Endothelial cell (in vitro differentiated cells): Measurements from ENCODE around the gene PTPRT. TPM values are rescaled to one million over a fixed set of nuclear protein-coding genes. Genes with fewer than 3 reads are reported as not detected.

Source experiments
- DNase-seq: peaks from one replicate; pipeline ENCODE4 v3.0.0; 2021; ENCODE audit warnings: low spot score
- H3K27ac Mint-ChIP-seq: one replicate; pipeline ENCODE4 v1.8.0; 2021; ENCODE audit warnings: mixed read lengths, inconsistent platforms; ENCODE audit not compliant: unreplicated experiment
- H3K27me3 Mint-ChIP-seq: one replicate; pipeline ENCODE4 v1.8.0; 2021; ENCODE audit warnings: mild to moderate bottlenecking, moderate library complexity, mixed read lengths, inconsistent platforms; ENCODE audit not compliant: unreplicated experiment
- H3K36me3 Mint-ChIP-seq: one replicate; pipeline ENCODE4 v1.8.0; 2021; ENCODE audit warnings: mild to moderate bottlenecking, low read depth, mixed read lengths, inconsistent platforms; ENCODE audit not compliant: unreplicated experiment
- H3K4me1 Mint-ChIP-seq: one replicate; pipeline ENCODE4 v1.8.0; 2021; ENCODE audit warnings: mild to moderate bottlenecking, mixed read lengths, inconsistent platforms; ENCODE audit not compliant: unreplicated experiment
- H3K4me3 Mint-ChIP-seq: one replicate; pipeline ENCODE4 v1.8.0; 2021; ENCODE audit warnings: mild to moderate bottlenecking, mixed read lengths, inconsistent platforms; ENCODE audit not compliant: unreplicated experiment
- H3K9me3 Mint-ChIP-seq: one replicate; pipeline ENCODE4 v1.8.0; 2021; ENCODE audit warnings: mixed read lengths, inconsistent platforms; ENCODE audit not compliant: unreplicated experiment
- total RNA-seq: library from RNA; stranded (reverse); fragmentation: NEBNext Ultra II Directional; extraction: Animal tissue kit (Norgen Biotek cat#: 25700); gene quantifications from one replicate; pipeline ENCODE4 v1.2.1, GENCODE V29; 2021; ENCODE audit not compliant: unreplicated experiment
- TF ChIP-seq, protein P1 (sequence below): fragments of 200-600 bp; sonication (generic); IDR thresholded peaks from one replicate; pipeline ENCODE4 v1.5.0; 2021; ENCODE audit warnings: antibody characterized with exemption; ENCODE audit not compliant: unreplicated experiment

PTPRT gene
- total RNA-seq, 1 donor from 2014 or later = 0.10 TPM

DNA sequence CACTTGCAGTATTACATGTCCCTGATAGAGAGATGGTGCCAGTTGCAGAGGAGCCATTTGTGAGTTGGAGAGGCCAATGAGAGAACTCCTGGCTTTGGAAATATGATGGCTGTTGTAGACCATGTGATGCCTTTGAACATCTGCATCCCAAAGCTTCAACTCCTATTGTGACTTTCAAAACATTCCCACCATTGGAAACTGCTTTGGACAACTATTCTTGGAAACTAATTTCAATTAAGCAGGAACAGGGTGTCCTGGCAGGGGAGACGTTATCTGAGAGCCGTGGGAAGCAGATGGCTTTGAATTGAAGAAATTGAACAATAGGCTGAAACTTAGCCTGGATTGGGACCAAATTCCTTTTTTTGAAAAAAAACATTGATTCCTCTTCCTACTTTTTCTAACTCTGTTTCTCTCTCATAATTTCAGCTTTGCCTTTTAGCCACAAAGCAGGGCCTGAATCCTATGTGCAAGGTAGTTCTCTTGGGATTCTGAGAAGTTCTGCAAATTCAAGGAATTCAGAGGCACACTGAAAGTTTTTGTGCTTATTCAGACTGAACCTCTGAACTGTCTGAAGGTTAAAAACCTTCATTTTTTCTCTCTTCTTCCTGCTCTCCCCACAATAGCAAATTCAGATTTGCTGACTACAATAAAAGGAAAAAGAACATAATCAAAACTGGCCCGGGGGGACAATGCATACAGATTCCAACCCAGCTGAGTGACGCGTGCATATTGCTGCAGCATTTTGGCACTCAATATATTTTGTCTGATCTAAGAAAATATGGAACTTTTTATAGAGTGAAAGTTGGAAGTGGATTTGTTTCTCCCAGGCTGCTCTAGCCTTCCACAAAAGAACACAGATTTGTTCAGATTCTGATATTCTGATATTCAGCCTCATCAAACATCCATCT lies 851.2 kb downstream of the PTPRT start:
- no peak for DNase-seq
- Mint-ChIP-seq H3K27me3 (peaks cover 1% of the 10 kb centered on the region), H3K4me3 (no peak overlapping the region), H3K36me3 (peaks cover 4% of the 10 kb centered on the region), H3K27ac (no peak overlapping the region), H3K9me3 (peaks cover 44% of the 10 kb centered on the region), H3K4me1 (no peaks in the 10 kb centered on the region)
- TF ChIP-seq, protein P1, sequence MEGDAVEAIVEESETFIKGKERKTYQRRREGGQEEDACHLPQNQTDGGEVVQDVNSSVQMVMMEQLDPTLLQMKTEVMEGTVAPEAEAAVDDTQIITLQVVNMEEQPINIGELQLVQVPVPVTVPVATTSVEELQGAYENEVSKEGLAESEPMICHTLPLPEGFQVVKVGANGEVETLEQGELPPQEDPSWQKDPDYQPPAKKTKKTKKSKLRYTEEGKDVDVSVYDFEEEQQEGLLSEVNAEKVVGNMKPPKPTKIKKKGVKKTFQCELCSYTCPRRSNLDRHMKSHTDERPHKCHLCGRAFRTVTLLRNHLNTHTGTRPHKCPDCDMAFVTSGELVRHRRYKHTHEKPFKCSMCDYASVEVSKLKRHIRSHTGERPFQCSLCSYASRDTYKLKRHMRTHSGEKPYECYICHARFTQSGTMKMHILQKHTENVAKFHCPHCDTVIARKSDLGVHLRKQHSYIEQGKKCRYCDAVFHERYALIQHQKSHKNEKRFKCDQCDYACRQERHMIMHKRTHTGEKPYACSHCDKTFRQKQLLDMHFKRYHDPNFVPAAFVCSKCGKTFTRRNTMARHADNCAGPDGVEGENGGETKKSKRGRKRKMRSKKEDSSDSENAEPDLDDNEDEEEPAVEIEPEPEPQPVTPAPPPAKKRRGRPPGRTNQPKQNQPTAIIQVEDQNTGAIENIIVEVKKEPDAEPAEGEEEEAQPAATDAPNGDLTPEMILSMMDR = no peak

DNA sequence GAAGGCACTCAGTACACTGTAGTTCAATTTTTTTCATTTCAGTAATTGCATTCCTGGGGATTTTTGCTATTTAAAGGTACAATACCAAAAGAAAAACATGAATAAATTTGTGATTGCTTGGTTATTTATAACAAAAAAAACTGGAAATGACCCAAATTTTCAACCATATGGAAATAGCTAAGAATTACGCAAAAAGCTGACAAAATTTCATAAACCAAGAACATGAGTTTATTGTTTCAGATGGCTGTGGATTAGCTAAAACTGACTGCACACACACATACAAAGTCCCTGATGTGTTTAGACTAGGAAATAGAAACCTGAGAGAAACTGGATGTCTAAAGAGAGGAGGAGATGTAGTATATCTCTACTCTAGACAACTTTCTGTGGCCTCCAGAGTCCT lies 853.1 kb downstream of the PTPRT start:
- DNase-seq = no peak
- no peaks in the 10 kb centered on the region for H3K27me3 Mint-ChIP-seq
- peaks cover 4% of the 10 kb centered on the region for H3K36me3 Mint-ChIP-seq
- H3K9me3 Mint-ChIP-seq = peaks cover 25% of the 10 kb centered on the region
- no peak overlapping the region for H3K27ac Mint-ChIP-seq
- TF ChIP-seq, protein P1 = no peak
- H3K4me1 Mint-ChIP-seq = no peaks in the 10 kb centered on the region
- no peak overlapping the region for H3K4me3 Mint-ChIP-seq

DNA sequence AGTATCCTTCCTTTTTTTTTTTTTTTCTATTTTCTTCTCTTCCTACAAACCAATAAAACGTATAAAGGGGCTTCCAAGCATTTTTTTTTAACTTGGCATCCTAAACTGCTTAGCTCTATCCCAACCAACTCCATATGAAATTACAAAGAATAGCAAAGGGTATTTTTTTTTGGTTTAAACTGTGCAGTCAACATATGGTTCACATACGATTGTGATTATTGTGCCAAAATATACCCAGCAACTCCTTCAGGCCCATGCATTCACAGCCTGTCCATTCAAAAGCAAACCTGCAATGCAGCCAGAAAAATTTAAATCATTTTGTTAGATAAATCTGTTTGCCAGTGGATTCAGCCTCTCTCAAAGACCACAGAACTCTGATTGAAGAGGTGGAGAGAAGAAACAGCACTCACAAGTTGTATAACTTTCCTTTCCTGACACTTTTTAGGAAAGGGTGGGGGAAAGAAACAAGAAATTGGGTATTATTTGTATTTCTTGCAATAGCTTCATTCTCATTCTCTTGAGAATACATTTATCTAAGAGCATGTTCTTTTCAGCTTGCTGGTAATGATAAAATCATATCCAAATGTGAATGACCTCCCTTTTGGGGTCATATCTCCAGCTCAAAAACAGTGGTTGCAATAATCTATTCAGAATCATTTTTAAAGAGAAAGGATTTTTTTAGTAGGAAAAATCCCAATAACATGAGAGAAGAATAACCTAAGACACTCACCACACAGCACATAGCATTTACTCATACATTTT lies 870.3 kb downstream of the PTPRT start:
- TF ChIP-seq, protein P1 = no peak
- peaks cover 3% of the 10 kb centered on the region for H3K36me3 Mint-ChIP-seq
- DNase-seq = no peak
- H3K27me3 Mint-ChIP-seq = peaks cover 2% of the 10 kb centered on the region
- no peak overlapping the region for H3K27ac Mint-ChIP-seq
- no peaks in the 10 kb centered on the region for H3K4me1 Mint-ChIP-seq
- no peak overlapping the region for H3K4me3 Mint-ChIP-seq
- peaks cover 23% of the 10 kb centered on the region for H3K9me3 Mint-ChIP-seq

DNA sequence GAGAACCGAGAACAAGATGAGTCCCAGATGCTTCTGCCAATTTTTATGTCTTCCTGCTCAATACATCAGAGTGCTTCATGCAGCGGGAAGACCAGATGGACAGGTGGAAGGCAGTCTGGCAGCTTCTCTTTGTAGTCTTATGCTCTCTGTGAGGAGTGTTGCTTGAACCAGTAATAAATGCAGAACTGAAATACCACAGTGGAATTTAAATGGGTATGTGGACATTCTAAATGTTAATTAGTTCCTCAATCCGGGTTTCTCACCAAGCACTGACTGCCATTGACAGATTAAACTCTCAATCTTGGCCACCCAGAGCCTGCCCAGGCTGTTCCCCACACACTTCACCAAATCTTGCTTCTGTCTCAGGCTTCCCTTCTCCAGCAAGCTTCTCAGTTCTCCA lies 876.0 kb downstream of the PTPRT start:
- Mint-ChIP-seq H3K36me3 (peaks cover 3% of the 10 kb centered on the region), H3K27me3 (peaks cover 2% of the 10 kb centered on the region), H3K27ac (no peak overlapping the region), H3K4me3 (no peak overlapping the region), H3K4me1 (no peaks in the 10 kb centered on the region), H3K9me3 (peaks cover 28% of the 10 kb centered on the region)
- DNase-seq = no peak
- TF ChIP-seq, protein P1 = no peak
